Umbilical cord (tissue), 2 donors: ENCODE results near the gene CYTL1. TPM values are rescaled to one million over a fixed set of nuclear protein-coding genes. Genes with fewer than 3 reads are reported as not detected.
A peak's percentile ranks its signal among the peaks of the same experiment; 100 is the strongest.
"Not testable (repeated sequence)": the region's sequence is repeated elsewhere in the genome, so short reads cannot be mapped to it uniquely, and the experiment has no call there.

Source experiments
- DNase-seq: peaks from one replicate; pipeline ENCODE4 v3.0.0-alpha.2; 2015; ENCODE audit warnings: low spot score
- total RNA-seq: library from RNA; depleted of rRNA; stranded (reverse); fragments of >200 nt; gene quantifications from one replicate; pipeline ENCODE4 v1.2.3, GENCODE V29; 2014; ENCODE audit warnings: low replicate concordance; ENCODE audit not compliant: insufficient read depth

CYTL1 gene
- total RNA-seq, 1 donor from 2014 or later = 4.8 TPM

DNA sequence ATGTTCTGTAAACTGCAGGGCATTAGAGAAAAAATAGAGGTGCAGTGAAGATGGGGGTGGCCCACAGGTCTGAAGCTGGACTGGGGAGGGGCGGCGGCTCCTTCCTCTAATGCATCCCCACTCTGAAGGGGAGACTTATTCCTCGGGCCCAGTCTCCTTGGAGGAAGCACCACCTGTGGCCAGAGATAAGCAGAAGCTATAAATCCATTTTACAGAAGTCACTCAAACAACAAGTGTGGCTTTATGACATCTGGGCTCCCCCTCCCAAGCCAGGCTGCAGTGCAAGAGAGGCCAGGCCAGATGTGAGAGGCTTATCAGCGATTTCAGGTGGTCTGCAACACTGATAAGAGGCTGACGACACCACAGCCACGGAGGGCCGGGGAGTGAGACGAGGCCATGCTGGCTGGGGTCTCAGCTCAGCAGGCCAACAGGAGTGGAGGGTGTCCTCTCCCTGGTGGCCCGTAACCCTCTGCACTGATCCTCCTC is 15.8 kb downstream of the CYTL1 start:
- DNase-seq = no peak

DNA sequence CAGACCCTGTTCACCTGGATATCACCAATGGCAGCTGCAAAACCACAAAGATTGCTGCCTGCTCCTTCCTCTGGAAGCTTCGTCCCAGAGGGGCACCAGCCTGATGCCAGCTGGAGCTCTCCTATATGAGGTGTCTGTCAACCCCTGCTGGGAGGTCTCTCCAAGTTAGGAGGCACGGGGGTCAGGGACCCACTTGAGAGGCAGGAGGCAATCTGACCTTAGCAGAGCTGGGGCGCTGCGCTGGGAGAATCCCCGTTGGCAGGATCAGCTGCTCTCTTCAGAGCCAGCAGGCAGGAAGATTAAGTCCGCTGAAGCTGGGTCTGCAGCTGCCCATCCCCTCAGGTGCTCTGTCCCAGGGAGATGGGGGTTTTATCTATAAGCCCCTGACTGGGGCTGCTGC is 17.6 kb downstream of the CYTL1 start:
- DNase-seq = not testable (repeated sequence)

DNA sequence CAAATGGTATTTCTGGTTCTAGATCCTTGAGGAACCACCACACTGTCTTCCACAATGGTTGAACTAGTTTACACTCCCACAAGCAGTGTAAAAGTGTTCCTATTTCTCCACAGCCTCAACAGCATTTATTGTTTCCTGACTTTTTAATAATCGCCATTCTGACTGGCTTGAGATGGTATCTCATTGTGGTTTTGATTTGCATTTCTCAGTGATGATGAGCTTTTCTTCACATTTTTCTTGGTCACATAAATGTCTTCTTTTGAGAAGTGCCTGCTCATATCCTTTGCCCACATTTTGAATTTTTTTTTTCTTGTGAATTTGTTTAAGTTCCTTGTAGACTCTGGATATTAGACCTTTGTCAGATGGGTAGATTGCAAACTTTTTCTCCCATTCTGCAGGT is 22.3 kb downstream of the CYTL1 start:
- DNase-seq = not testable (repeated sequence)

DNA sequence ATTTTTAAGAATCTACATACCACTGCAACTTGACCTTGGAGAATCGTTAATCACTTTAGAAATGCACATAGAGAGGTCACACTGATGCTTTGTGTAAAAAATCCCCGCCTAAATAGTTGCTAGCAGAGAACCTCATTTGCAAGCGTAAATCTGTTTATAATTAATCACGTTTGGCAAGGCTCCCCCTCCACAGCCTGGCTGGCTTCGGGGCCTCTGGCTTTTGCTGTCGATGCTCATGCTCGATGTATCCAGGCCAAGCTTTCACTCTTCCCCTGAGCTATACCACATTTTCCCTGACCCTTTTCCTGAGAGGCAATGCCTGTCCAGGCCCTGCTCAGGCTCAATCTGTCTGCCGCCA is 23.4 kb downstream of the CYTL1 start:
- no peak for DNase-seq

DNA sequence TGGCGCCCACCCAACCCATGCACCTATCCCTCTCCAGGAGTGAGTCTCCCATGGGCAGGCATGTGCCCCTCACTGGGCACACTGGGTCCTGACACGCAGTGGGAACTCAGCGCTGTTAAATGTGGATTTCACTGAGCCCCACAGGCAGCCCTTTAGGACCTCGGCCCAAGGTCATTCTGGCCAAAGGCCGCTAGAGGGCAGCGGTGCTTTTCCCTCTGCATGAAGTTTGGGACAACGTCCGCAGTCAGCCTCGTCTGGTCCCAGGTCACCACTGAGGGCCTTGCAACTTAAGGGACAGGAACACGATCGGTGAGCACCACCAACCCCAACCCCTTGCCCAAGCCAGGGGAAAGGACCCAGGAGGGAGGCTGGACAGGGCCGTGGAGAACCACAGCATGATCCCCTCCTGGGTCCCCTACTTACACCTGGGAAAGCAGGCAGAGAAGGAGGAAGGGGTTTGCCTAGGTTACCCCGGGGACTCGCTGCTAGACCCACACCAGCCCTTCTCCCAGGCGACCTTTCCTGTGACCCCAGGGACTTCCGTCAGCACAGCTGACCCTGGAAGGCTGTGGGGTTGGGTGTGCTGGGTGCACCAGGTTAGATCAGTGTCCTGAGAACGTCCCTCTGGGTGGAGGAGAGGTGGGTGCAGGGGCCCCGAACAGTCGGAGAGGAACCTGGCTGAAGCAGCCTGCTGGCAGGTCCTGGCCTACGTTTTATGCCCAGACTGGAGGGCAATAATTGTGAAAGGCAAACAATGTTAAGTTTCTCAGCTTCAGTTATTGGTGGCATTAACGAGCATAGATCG is 24.0 kb downstream of the CYTL1 start:
- DNase-seq = peak; percentile 78

DNA sequence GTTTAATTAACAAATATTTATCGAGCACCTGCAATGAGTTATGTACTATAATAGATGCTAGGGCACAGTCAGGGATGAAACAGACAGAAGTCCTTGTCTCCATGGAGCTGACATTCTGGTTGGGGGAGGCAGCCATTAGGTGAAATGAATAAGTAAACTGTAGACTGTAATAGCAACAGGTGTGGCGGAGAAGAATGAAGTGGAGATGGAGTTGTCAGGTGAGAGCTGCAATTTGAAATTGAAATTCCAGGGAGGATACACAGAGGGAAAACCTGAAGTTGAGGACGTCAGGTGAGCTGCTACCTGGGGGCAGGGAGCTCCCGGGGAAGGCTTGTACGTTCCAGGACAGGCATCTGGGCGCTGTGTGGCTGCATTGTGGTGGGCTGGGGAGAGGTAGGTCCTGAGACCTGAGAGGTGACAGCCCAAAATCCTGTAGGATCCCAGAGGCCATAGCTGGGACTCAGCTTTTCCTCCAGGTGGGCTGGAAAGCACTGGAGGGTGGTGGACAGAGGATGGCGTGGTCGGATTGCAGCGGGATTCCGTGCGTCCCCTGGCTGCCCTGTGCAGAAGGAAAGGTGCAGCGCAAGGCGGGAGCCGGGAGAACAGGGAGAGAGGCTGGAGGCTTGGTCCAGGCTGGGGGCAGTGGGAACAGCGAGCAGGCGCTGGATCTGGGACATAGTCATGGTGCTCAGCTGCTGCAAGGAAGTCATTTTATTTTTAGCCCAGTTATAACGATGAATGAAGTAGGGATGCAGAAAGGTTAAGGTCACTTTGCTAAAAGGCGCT is 24.8 kb downstream of the CYTL1 start:
- no peak for DNase-seq

DNA sequence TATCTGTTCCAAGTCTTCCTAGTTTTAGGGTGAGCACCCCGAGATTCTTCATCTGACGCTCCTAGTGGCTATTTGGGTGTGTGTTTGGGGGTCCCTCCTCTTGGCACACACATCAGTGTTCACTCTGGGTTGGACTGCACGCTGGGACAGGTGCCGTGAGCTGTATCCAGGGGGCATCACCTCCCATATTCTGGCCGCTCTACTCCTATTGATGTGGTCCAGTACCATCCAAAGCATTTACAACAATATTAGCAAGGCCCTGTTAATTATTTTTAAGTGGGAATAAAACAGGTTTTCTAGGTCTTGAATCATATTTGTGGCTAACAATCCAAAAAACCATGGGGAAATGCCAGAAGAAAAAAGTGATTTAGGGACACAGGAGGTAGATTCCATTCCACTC is 26.4 kb downstream of the CYTL1 start:
- no peak for DNase-seq

DNA sequence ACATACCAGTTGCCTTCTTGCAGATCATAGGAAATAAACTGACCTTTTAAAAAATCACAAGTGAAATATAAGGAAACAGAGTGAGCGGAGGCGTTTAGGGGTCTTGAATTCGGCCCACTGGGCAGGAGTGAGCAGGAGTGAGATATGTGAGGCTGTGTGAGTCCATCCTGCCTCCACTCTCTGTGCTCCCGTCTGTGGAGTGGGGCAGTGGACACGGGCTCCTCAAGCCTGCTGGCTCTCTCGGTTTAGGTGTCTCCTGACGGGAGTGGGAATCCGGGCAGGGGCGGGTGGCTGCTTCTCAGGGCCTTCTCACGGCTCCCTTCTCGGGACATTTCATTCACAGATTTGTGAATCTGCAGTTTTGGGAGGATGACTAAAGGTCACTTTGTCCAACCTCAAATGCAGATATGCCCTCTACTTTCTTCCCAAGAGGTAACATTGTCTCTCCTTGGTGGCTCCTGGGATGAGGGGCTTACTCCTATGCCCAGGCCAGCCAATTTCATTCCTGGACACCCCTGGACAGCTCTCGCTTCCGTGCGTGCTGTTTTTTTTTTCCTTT is 27.6 kb downstream of the CYTL1 start:
- DNase-seq = no peak

DNA sequence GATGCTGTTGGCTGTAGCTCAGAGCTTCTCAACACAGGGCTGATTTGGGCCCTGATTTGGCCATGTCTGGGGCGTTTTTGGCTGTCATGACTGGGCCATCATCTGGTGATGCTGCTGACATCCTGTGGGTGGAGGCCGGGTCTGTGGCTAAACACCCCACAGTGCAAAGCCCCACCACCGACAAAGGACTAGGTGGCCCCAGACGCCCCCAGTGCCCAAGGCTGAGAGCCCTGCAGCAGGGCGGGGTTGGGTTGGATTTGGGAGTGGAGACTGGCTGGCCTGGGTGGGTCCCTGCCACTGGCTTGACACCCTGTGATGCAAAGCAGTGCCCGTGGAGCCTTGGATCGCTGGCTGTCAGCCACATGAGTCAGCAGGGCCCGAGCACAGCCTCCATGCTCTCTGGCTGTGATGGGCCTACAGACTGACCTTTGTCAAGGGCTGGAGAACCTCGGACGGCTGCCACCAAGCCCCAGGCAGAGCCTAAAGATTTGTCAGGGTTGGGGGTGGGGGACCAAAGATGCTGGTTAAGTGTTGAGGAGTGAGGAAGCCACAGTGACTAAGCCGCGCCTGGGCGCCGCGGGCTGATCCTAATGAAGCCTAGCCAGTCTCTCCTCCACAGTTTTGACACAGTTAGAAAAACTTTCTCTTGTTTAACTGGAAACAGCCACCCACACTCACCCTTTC is 28.3 kb downstream of the CYTL1 start:
- peak; percentile 96 for DNase-seq

DNA sequence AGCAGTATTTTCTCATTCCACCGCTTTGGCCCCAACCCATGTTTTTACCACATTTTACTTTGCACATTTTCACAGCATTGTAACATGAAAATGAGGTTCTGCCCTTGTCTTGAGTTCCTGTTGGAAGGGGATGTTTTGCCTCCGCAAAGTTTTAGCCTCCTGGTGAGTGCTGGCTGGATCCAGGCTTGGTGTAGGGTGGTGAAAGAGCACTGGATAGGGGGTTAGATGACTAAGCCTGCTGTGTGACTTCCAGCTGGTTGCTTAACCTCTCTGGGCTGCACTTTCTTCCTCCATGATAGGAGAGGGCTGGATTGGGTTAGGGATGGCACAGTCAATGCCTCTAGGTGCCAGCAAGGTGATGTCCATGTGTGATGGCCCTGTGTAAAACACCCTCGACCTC is 28.9 kb downstream of the CYTL1 start:
- peak; percentile 14 for DNase-seq

DNA sequence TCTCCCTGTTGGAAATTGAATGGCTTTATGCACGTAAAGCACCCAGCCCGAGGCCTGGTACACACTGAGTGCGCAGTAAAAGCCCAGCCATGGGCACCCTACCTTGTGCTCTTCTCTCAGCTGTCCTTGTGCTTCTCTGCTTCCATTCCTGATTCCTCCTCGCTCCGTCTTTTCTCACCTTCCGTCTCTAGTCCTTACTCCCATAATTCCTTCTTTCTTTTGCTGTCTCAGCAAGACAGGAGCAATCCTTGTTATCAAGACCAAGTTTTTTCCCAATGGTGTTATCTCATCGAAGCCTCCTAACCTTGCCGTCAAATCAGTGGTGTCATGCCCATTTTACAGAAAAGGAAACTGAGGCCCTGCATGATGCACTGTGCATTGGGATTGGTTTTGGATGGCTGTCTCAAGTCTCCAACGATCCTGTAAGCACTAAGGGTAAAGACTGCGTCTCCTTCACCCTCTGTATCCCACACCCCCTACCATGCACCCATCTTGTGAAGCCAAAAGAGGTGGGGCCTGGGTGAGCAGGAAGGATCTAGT is 30.1 kb downstream of the CYTL1 start:
- DNase-seq = no peak

DNA sequence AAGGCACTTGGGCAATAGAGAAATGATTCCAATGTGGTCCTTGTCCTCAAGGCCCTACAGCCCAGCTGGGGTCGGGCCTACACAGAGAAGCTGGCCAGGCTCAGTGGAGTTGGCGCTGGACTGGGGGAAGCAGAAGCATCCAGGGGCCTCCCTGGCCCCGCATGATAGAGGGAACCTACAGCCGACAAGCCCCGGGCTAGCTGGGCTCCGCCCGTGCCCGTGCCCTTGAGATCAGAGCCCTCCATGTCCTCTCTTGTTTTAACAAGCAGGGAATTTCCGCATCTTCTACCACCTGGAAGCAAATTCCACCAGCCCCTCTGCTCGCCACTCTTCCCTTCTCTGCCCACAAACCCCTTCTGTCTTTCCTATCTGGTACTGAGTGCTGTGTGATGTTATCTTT is 31.6 kb downstream of the CYTL1 start:
- no peak for DNase-seq

DNA sequence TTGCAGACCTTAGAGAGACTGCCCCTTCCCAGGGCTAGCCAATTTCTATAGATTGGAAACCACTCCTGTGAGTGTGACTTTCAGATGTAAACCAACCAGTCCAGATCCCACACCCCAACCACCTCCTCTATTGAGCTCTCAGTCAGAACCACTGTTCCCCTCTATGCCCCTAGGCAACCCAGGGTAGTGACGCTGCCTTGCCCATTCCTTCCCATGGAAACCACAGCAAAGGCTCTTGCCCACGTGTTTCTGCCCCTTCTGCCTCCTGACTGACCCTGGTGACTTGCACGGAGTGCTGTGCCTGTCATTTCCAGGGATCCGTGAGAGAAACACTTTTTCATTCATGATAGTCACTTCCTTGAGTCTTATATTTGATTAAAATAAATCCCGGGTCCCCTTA is 32.4 kb downstream of the CYTL1 start:
- no peak for DNase-seq

DNA sequence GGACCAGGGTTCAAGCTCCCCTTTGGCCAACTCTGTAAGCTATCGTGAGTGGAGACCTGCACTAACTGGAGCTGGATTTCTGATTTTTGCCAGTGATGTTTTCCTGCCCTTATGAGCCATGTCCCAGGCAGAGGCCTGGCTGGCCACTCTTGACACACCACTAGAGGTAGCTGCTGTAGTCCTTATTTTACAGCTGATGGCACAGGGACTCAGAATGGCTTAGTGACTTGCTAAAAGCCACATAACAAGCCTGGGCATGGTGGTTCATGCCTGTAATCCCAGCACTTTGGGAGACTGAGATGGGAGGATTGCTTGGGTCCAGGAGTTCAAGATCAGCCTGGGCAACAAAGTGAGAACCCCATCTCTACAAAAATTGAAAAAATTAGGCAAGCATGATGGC is 33.4 kb downstream of the CYTL1 start:
- no peak for DNase-seq

DNA sequence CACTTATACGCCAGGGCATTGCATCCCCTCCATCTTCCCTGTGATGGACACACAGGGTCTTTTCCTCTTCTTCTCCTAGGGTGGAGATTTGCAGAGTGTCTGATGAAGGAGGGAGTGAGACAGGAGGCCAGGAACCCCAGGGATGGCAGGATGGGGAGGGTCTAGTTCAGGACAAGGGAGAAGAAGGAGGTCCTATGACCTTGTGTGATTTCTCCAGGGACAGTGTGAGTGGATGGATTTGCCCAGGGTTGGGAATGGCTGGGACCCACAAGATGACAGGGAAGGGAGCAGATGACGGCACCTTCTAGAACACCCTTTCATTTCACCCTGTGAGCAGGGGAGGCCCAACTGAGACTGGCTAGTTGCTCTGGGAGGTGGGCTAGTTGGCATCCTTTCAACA is 34.2 kb downstream of the CYTL1 start:
- no peak for DNase-seq

DNA sequence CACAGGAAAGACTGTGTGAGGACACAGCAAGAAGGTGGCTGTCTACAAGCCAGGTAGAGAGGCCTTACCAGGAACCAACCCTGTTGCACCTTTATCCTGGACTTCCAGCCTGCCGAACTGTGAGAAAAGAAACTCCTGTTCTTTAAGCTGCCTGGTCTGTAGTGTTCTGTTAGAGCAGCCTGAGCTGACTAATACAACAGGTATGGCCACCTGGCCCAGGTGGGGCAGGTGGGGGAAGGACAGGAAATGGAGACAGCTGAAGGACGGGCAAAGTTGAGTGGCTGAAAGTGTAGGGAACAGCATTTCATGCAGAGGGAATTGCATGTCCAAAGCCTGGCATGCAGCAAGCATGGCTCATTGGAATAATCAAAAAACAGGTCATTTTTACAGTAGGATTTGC is 35.1 kb downstream of the CYTL1 start:
- DNase-seq = no peak

DNA sequence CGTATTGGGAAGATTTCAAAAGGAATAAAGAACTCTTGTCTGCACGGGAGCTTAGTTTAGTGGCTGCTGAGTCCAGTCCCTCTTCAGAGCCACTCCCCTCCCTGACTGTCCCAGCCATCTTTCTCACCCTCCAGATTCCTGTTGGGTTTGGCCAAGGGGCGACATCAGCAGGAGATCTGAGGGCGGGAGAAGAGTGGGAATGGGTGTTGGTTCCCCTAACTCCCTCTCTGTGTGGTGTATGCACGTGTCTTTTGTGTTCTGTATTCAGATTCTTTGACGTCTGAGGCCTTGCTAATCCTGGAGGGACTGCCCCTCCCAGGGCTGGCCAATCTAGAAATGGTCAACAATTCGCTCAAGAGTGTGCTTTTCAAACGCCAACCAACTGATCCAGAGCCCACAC is 37.4 kb downstream of the CYTL1 start:
- DNase-seq = no peak

DNA sequence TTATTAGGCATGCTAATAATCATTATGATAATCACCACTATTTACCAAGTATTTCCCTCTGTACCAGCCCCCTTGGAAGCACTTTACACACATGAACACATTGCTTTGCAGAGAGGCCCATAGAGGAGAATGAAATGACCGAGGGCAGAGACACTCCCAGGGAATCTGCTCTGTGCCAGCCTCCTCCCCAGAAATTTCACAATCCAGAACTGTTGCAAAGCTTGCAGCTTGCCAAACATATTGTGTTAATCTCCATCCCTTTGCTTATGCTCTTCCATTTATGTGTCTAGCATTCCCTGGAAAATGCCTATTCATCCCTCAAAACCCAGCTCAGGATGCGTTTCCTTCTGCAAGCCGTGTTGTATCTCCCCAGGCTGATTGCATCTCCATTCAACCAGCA is 37.8 kb downstream of the CYTL1 start:
- peak; percentile 92 for DNase-seq

DNA sequence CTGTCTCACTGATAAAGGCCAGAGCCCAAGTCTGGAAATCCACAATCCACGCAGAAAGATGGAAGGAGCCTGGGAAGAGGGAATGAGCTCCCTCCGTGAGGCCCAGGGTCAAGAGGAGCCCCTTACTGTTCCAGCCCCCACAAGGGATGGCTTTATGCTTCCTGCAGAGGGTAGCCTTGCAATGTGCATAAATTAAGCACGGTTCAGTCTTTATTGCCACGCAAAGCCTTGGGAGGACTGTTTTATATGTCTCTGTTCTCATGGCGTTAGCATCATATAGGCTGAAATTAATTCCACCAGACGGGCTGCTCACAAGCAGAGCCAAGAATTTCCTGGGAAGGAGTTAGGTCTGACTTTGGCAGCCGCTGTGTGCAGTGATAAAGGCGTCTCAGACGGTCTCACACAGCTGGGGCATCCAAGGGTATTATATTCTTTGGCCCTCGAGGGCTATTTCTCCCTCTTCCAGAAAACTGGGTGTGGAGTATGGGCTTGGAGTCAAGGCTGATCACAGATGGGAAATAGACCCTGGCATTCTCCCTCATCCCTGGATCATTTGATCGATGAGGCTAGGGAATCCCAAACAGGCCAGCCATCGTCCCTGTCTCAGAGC is 38.5 kb downstream of the CYTL1 start:
- DNase-seq = peak; percentile 98

DNA sequence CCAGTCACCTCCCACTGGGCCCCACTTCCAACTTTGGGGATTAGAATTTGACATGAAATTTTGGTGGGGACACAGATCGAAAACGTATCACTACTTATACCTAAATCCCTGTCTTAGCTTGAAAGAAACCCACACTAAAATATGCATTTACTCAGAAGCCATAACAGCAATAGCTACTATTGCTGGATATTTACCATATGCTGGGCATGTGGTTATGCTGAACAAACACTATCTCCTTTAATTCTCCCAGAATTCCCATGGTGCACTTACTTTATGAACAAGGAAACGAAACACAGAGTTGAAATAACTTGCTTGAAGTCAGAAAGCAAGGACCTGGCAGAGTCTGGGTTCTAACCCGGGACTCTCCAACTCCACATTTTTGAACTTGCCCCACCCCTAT is 39.3 kb downstream of the CYTL1 start:
- DNase-seq = peak; percentile 95

DNA sequence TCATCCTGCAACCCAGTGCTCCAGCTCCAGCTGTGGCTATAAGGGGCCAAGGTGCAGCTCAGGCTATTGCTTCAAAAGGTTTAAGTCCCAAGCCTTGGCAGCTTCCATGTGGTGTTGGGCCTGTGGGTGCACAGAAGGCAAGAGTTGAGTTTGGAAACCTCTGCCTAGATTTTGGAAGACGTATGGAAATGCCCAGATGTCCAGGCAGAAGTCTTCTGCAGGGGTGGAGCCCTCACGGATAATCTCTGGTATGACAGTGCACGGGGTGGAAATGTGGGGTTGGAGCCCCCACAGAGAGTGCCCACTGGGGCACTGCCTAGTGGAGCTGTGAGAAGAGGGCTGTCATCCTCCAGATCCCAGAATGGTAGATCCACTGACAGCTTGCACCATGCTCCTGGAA is 44.5 kb downstream of the CYTL1 start:
- no peak for DNase-seq
